GM12892 (cell line): ENCODE data around the gene SLC25A39.

Experiments
- POLR2A ChIP-seq: IDR thresholded peaks from 2 replicates; pipeline ENCODE4 v1.6.1; 2011; ENCODE audit warnings: low read depth, low read length, control low read depth
- TAF1 ChIP-seq: IDR thresholded peaks from 2 replicates; pipeline ENCODE4 v1.6.1; 2011; ENCODE audit warnings: low read depth, mild to moderate bottlenecking, control low read depth, low read length, borderline replicate concordance

DNA sequence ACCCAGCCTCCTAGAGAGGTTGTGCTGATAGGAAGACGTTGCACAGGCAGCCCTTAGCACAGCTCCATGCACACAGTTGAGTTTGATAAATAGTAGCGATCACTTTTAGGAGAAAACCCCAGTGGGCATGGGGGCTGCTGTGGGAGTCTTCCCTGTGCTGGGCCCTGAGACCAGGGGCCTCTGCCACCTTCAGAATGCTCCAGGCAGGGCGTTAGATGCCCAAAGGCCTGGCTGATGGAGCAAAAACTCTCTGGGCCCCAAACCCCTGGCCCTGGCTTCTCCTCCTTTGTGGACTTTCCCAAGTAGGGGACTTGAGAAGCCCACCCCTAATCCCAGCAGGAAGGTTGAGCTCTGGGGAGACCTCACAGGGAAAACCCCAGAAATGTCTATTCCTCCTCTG lies 42.4 kb downstream of the SLC25A39 start:
- no peak for TF ChIP-seq POLR2A
- TF ChIP-seq TAF1: no peak
